HFF-Myc (cell line): ENCODE data around the gene GANC.
"Not testable (repeated sequence)": the region's sequence is repeated elsewhere in the genome, so short reads cannot be mapped to it uniquely, and the experiment has no call there.

Source experiments
- DNase-seq: peaks from one replicate; pipeline ENCODE4 v3.0.0-alpha.2; 2011; ENCODE audit warnings: low read depth; ENCODE audit errors: extremely low read depth
- H3K4me3 ChIP-seq: replicated peaks from 2 replicates; pipeline ENCODE4 v1.5.1; 2011; ENCODE audit warnings: low read depth, mild to moderate bottlenecking, control low read depth, low read length
- TF ChIP-seq, protein P1 (sequence below): IDR thresholded peaks from 2 replicates; pipeline ENCODE4 v1.5.1; 2012; ENCODE audit warnings: mild to moderate bottlenecking, low read depth, low read length, control low read depth; ENCODE audit errors: missing control alignments

GANC gene

DNA sequence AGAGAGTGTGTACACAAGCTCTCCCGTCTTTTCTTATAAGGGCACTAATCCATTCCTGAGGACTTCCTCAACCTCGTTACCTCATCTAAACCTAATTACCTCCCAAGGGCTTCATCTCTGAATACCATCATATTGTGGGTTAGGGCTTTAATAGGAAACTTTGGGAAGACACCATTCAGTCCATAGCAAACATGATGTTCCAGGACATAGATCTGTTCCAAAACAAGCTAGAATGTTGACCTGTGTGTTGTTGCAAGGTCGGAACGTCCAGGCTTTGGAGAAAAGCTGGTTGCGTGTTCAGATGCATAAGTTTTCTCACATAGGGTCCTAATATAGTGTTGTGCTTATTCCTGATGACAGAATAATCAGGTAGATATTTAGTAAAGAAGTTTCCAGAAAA, 9.9 kb downstream of the GANC start:
- DNase-seq: no peak
- TF ChIP-seq, protein P1, sequence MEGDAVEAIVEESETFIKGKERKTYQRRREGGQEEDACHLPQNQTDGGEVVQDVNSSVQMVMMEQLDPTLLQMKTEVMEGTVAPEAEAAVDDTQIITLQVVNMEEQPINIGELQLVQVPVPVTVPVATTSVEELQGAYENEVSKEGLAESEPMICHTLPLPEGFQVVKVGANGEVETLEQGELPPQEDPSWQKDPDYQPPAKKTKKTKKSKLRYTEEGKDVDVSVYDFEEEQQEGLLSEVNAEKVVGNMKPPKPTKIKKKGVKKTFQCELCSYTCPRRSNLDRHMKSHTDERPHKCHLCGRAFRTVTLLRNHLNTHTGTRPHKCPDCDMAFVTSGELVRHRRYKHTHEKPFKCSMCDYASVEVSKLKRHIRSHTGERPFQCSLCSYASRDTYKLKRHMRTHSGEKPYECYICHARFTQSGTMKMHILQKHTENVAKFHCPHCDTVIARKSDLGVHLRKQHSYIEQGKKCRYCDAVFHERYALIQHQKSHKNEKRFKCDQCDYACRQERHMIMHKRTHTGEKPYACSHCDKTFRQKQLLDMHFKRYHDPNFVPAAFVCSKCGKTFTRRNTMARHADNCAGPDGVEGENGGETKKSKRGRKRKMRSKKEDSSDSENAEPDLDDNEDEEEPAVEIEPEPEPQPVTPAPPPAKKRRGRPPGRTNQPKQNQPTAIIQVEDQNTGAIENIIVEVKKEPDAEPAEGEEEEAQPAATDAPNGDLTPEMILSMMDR: no peak
- H3K4me3 ChIP-seq: no peak overlapping the region

DNA sequence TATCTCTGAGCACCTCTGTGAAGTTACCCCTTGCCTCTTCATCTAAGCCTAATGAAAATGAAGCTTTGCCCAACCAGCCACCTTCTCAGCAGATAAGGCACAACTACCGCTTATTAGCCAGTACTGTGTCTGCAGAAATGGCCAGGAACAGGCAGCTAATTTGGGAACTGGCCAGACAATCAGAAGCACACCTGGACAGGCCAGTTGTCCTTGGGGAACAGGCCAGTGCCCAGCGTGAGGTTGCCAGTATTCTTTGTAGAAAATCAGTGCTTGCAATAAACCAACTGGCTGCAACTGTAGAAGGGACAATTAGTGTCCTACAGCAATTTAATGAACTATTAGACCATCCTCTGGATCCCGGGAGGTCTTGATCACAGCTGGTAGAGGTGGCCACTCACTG, 10.7 kb downstream of the GANC start:
- TF ChIP-seq, protein P1: no peak
- no peak overlapping the region for H3K4me3 ChIP-seq
- DNase-seq: no peak

DNA sequence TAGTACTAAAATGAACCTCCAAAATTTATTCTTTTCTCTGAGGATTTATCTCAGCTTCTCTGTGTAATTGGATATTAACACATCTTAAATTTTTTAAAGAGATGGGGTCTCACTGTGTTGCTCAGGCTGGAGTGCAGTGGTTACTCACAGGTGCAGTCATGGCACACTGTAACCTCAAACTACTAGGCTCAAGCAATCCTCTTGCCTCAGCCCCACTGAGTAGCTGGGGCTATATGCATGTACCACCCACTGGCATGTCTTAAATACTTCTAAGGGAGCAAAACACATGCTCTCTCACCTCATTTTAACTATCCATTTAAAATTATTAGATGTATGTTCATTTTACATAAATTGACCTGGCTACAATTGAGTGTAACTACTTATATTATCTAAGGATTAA, 11.6 kb downstream of the GANC start:
- TF ChIP-seq, protein P1: no peak
- H3K4me3 ChIP-seq: no peak overlapping the region
- DNase-seq: no peak

DNA sequence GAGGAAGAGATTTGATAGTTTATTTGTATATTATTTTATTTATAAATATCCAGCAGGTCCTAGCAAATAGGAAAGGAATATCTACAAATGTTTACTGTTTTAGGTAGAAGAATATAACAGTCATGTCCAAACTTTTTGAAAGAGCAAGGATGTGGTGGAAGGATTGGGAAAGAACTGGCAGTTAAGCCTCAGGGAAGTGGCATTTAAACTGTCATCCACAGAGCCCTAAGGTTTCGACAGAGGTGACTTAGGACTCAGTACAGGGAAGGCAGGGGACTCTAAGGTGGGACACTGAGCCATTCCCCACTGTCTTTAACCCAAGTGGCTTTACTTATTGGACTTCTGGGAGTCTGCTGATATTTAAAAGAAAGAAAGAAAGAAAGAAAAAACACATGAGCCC, 12.0 kb downstream of the GANC start:
- TF ChIP-seq, protein P1: no peak
- no peak for DNase-seq
- no peak overlapping the region for H3K4me3 ChIP-seq

DNA sequence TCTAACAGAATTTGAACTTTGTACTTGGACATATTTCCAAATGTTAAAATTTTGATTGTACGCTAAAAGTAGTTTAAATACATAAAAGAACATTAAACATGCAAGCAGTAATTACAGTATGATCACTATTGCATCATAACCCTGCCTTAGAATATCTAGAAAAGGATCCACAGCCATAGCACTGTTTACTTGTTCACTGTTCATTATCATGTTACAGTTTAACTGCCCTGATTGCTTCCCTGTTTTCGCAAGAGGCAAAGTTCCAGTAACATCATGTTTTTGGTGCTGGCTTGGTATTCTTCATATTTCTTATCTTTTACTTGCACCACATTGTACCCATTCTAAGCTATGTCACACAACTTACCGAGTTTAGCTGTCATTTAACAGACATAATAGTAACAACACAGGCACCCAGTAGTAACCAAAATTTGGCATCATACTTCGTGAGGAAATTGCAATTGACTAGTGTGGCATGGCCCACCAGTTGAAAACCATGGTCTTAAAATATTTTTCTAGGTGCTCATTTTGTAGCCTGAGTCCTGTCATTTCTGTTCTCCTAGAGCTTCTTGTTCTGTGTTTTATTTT, 13.5 kb downstream of the GANC start:
- TF ChIP-seq, protein P1: no peak
- no peak for DNase-seq
- H3K4me3 ChIP-seq: no peak overlapping the region

DNA sequence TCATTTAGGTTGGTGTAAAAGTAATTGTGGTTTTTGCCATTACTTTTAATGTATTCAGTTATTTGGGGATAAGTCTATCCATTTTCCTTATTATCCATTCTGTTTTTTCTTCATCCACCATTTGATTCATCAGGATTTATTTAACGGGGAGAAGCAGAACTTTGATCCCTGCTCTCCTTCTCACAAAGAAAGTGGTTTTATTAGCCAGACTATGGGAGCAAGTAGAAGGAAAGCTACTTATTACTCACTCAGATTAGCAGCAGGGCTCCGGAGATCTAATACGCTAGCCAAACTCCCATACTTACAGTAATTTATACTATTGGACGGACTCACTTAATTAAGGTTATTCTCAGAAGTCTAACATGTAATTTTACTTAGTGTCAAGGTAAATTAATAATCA, 14.9 kb downstream of the GANC start:
- no peak for DNase-seq
- H3K4me3 ChIP-seq: no peak overlapping the region
- TF ChIP-seq, protein P1: no peak

DNA sequence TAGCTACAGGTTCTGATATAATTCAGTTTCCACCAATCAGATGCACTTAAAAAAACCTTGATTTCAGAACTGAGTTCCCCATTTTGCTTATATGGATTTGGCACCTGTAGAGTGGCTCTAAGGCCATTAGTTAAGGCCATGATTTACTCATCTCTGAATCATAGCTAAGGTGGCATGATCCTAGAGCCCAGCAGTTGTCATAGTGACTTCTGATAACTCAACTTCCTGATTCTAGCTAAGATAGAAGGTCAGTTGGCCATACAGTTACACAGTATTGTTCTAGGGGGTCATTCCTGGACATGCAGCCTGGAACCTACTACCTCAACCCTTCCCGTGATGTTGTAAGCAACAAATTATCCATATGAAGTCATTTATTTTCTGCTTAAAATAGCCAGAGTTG, 16.2 kb downstream of the GANC start:
- no peak overlapping the region for H3K4me3 ChIP-seq
- DNase-seq: no peak
- TF ChIP-seq, protein P1: no peak

DNA sequence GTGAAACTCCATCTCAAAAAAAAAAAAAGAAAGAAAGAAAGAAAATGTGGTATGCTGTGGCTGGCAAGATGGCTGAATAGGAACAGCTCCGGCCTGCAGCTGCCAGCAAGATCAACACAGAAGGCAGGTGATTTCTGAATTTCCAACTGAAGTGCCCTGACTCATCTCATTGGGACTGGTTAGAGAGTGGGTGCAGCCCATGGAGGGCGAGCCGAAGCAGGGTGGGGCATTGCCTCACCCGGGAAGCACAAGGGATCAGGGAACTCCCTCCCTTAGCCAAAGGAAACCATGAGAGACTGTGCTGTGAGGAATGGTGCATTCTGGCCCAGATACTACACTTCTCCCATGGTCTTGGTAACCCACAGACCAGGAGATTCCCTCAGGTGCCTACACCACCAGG, 28.0 kb downstream of the GANC start:
- not testable (repeated sequence) for DNase-seq

More for the DNA sequence above, 28.0 kb downstream of the GANC start:
- H3K4me3 ChIP-seq: not testable (repeated sequence)
